ENCODE data around the gene WNK2.

The WNK2 gene

GRCh38 chr9:93148721-93149120 is 35.2 kb upstream of the WNK2 start:
- ChIA-PET CTCF (no interaction called here), POLR2A (no interaction called here)
- Histone ChIP-seq H3K27ac (ENCODE audit: extremely low read depth, low read depth, low read length) (no peak overlapping the region), H3K4me3 (ENCODE audit: low read depth, low read length) (no peak overlapping the region), H3K36me3 (ENCODE audit: control insufficient read depth in 2 of 2, insufficient read depth in 1 of 2, low read length in 2 of 2) (no peaks in the 10 kb centered on the region), H3K9me3 (ENCODE audit: control insufficient read depth, insufficient read depth, low read depth, low read length) (no peaks in the 10 kb centered on the region), H3K4me1 (ENCODE audit: control insufficient read depth, insufficient read depth, low read length) (no peaks in the 10 kb centered on the region)
- no peak for TF ChIP-seq ZBTB10 (tag by site-specific recombination; IDR thresholded peaks at IDR 0.05)
- TF ChIP-seq MYNN (tag by site-specific recombination; IDR thresholded peaks at IDR 0.05; ENCODE audit: borderline replicate concordance): no peak
- TF ChIP-seq KLF10 (tag by site-specific recombination; IDR thresholded peaks at IDR 0.05): no peak
- no peak for TF ChIP-seq OSR2 (tag by site-specific recombination; IDR thresholded peaks at IDR 0.05)
- no peak for TF ChIP-seq ZNF121 (tag by site-specific recombination; IDR thresholded peaks at IDR 0.05)
- no peak for TF ChIP-seq ZNF169 (tag by site-specific recombination; IDR thresholded peaks at IDR 0.05)
- no peak for TF ChIP-seq PRDM10 (tag by site-specific recombination; IDR thresholded peaks at IDR 0.05)

GRCh38 chr9:93149361-93149760 is 34.6 kb upstream of the WNK2 start:
- Histone ChIP-seq H3K9me3 (ENCODE audit: control insufficient read depth, insufficient read depth, low read depth, low read length) (no peaks in the 10 kb centered on the region), H3K36me3 (ENCODE audit: control insufficient read depth in 2 of 2, insufficient read depth in 1 of 2, low read length in 2 of 2) (no peaks in the 10 kb centered on the region), H3K4me1 (ENCODE audit: control insufficient read depth, insufficient read depth, low read length) (no peaks in the 10 kb centered on the region), H3K27ac (ENCODE audit: extremely low read depth, low read depth, low read length) (no peak overlapping the region), H3K4me3 (ENCODE audit: low read depth, low read length) (no peak overlapping the region)
- TF ChIP-seq ZNF626 (tag by site-specific recombination; IDR thresholded peaks at IDR 0.05): no peak
- TF ChIP-seq ZNF239 (tag by site-specific recombination; IDR thresholded peaks at IDR 0.05): no peak
- TF ChIP-seq KLF1 (tag by site-specific recombination; IDR thresholded peaks at IDR 0.05): no peak
- no peak for TF ChIP-seq ZSCAN16 (tag by site-specific recombination; IDR thresholded peaks at IDR 0.05)
- no peak for TF ChIP-seq BCL11B (tag by site-specific recombination; IDR thresholded peaks at IDR 0.05; ENCODE audit: low read depth)
- no peak for TF ChIP-seq ZNF707 (tag by site-specific recombination; IDR thresholded peaks at IDR 0.05)
- no peak for TF ChIP-seq ZNF600 (tag by site-specific recombination; IDR thresholded peaks at IDR 0.05)
- no peak for TF ChIP-seq PRDM1 (tag by site-specific recombination; IDR thresholded peaks at IDR 0.05)
- ChIA-PET CTCF (no interaction called here), POLR2A (no interaction called here)

GRCh38 chr9:93151097-93151784 is 32.7 kb upstream of the WNK2 start:
- no peaks in the 10 kb centered on the region for H3K9me3 ChIP-seq (ENCODE audit: control insufficient read depth, insufficient read depth, low read depth, low read length)
- CTCF ChIA-PET: interaction anchor here (0.6 to 1.8 kb wide), 4 partner anchors 32 to 156 kb away, joined by 3 to 4 read pairs (median 4); no protein-coding TSS in a partner anchor
- no peak overlapping the region for H3K4me3 ChIP-seq (ENCODE audit: low read depth, low read length)
- POLR2A ChIA-PET: no interaction called here
- H3K27ac ChIP-seq (ENCODE audit: extremely low read depth, low read depth, low read length): no peak overlapping the region
- no peaks in the 10 kb centered on the region for H3K4me1 ChIP-seq (ENCODE audit: control insufficient read depth, insufficient read depth, low read length)
- no peaks in the 10 kb centered on the region for H3K36me3 ChIP-seq (ENCODE audit: control insufficient read depth in 2 of 2, insufficient read depth in 1 of 2, low read length in 2 of 2)
- TF ChIP-seq ZBTB10 (tag by site-specific recombination; IDR thresholded peaks at IDR 0.05): no peak
- TF ChIP-seq INSM2 (tag by site-specific recombination; IDR thresholded peaks at IDR 0.05): no peak
- TF ChIP-seq ZNF530 (tag by site-specific recombination; IDR thresholded peaks at IDR 0.05; ENCODE audit: low read depth): no peak
- TF ChIP-seq ZBTB6 (tag by site-specific recombination; IDR thresholded peaks at IDR 0.05): no peak

Data from HEK293 (cell line).